ENCODE data around the gene ACHE.

The ACHE gene

GRCh38 chr7:100896732-100897608 lies 1.3 kb upstream of the ACHE start:
- DNase-seq: peak; percentile 30

GRCh38 chr7:100895956-100896731 lies 456 bp upstream of the ACHE start:
- DNase-seq: peak; percentile 22

- DNase-seq: peak; percentile 18
Observed at GRCh38 chr7:100894860-100895700, 608 bp downstream of the ACHE start.

- DNase-seq: no peak
Observed at GRCh38 chr7:100893910-100894721, 1.6 kb downstream of the ACHE start.

- DNase-seq: no peak
Observed at GRCh38 chr7:100893318-100893895, 2.3 kb downstream of the ACHE start.

GRCh38 chr7:100892364-100893317 lies 3.0 kb downstream of the ACHE start:
- DNase-seq: no peak

GRCh38 chr7:100891568-100892247 lies 4.0 kb downstream of the ACHE start:
- DNase-seq: no peak

GRCh38 chr7:100890653-100891567 lies 4.8 kb downstream of the ACHE start:
- DNase-seq: no peak

- DNase-seq: peak; percentile 21
Observed at GRCh38 chr7:100888988-100889750, 6.5 kb downstream of the ACHE start, which contains the start of gene UFSP1. UFSP1 (minus strand) TSS chr7:100889715; CDS start chr7:100889271, 444 bp downstream.

- DNase-seq: no peak
Observed at GRCh38 chr7:100888291-100888987, 7.2 kb downstream of the ACHE start.

- DNase-seq: peak; percentile 36
Observed at GRCh38 chr7:100887516-100888290, 8.0 kb downstream of the ACHE start.

- peak; percentile 8 for DNase-seq
Observed at GRCh38 chr7:100886936-100887515, 8.7 kb downstream of the ACHE start.

- DNase-seq: no peak
Observed at GRCh38 chr7:100886142-100886935, 9.3 kb downstream of the ACHE start.

- DNase-seq: no peak
Observed at GRCh38 chr7:100885440-100886141, 10.1 kb downstream of the ACHE start.

Measured in stimulated activated naive CD4-positive, alpha-beta T cell treated with Interleukin-2 at 50 U/mL for 16 hours (primary cell).